Stimulated activated CD4-positive, alpha-beta T cell treated with anti-CD3 and anti-CD28 coated beads, Interleukin-4, amount 100 ng/mL, for 1 hour (primary cell): ENCODE measurements around the gene TOGARAM2.

Experiments used
- DNase-seq: peaks from one replicate; pipeline ENCODE4 v3.0.0-alpha.2; 2020

TOGARAM2 gene

GRCh38 chr2:29059624-29060023 is 78.5 kb downstream of the TOGARAM2 start:
- no peak for DNase-seq

- DNase-seq, result no peak
Measured at GRCh38 chr2:29060441-29060840, 79.3 kb downstream of the TOGARAM2 start.

GRCh38 chr2:29061176-29061575 is 80.1 kb downstream of the TOGARAM2 start:
- DNase-seq, result no peak

GRCh38 chr2:29061616-29062015 is 80.5 kb downstream of the TOGARAM2 start:
- no peak for DNase-seq

GRCh38 chr2:29062371-29062770 is 81.3 kb downstream of the TOGARAM2 start:
- no peak for DNase-seq

- DNase-seq, result no peak
Measured at GRCh38 chr2:29063056-29063455, 82.0 kb downstream of the TOGARAM2 start.

GRCh38 chr2:29063646-29064345 is 82.7 kb downstream of the TOGARAM2 start:
- no peak for DNase-seq

- DNase-seq, result no peak
Measured at GRCh38 chr2:29064346-29064715, 83.2 kb downstream of the TOGARAM2 start.

GRCh38 chr2:29064746-29065067 is 83.6 kb downstream of the TOGARAM2 start:
- no peak for DNase-seq

- DNase-seq, result no peak
Measured at GRCh38 chr2:29065068-29065811, 84.1 kb downstream of the TOGARAM2 start.

GRCh38 chr2:29066271-29066860 is 85.3 kb downstream of the TOGARAM2 start:
- no peak for DNase-seq

- no peak for DNase-seq
Measured at GRCh38 chr2:29066997-29067605, 86.0 kb downstream of the TOGARAM2 start.

- no peak for DNase-seq
Measured at GRCh38 chr2:29068513-29068912, 87.4 kb downstream of the TOGARAM2 start.

- DNase-seq, result no peak
Measured at GRCh38 chr2:29070526-29070925, 89.4 kb downstream of the TOGARAM2 start.

- no peak for DNase-seq
Measured at GRCh38 chr2:29071032-29071975, 90.2 kb downstream of the TOGARAM2 start.

- DNase-seq, result no peak
Measured at GRCh38 chr2:29072251-29072650, 91.2 kb downstream of the TOGARAM2 start.

GRCh38 chr2:29072971-29073725 is 92.0 kb downstream of the TOGARAM2 start:
- no peak for DNase-seq

- DNase-seq, result no peak
Measured at GRCh38 chr2:29073933-29074332, 92.8 kb downstream of the TOGARAM2 start.

GRCh38 chr2:29074411-29074810 is 93.3 kb downstream of the TOGARAM2 start, which contains the start of gene PCARE:
Gene PCARE (minus strand): TSS chr2:29074523. CDS start chr2:29074261, 262 bp downstream.
- no peak for DNase-seq

- no peak for DNase-seq
Measured at GRCh38 chr2:29075894-29076705, 95.0 kb downstream of the TOGARAM2 start.

GRCh38 chr2:29079887-29080286 is 98.8 kb downstream of the TOGARAM2 start:
- no peak for DNase-seq
